Gastroesophageal sphincter (tissue), 4 donors: ENCODE results near the gene DGKZ. TPM values are rescaled to one million over a fixed set of nuclear protein-coding genes. Genes with fewer than 3 reads are reported as not detected.
A peak's percentile ranks its signal among the peaks of the same experiment; 100 is the strongest.

Source experiments
- ATAC-seq: fragments of 150-250 bp; one replicate; pipeline ENCODE4 v1.9.1; 2016; ENCODE audit warnings: mild to moderate bottlenecking, moderate library complexity
- H3K27ac ChIP-seq, 4 donors: fragments of 200-600 bp; sonication (generic) in 3 of 4; 1 replicate in 3 of 4; 2 replicates in 1 of 4; pipeline ENCODE4 v1.5.1; 2016 to 2019
- H3K27me3 ChIP-seq: fragments of 200-600 bp; sonication (generic); one replicate; pipeline ENCODE4 v1.5.1; 2019
- H3K36me3 ChIP-seq, 2 donors: fragments of 200-600 bp; sonication (generic); one replicate each; pipeline ENCODE4 v1.5.1; 2019; ENCODE audit warnings: control low read depth in 1 of 2
- H3K4me1 ChIP-seq, 3 donors: fragments of 200-600 bp; sonication (generic); 1 replicate in 2 of 3; 2 replicates in 1 of 3; pipeline ENCODE4 v1.5.1; 2016 to 2019; ENCODE audit warnings: control low read depth in 2 of 3
- H3K4me3 ChIP-seq, 2 donors: fragments of 200-600 bp; sonication (generic); one replicate each; pipeline ENCODE4 v1.5.1; 2019; ENCODE audit warnings: mild to moderate bottlenecking in 1 of 2, moderate library complexity in 1 of 2
- H3K9me3 ChIP-seq, 3 donors: fragments of 200-600 bp; sonication (generic); one replicate each; pipeline ENCODE4 v1.5.1; 2017 to 2019; ENCODE audit warnings: control low read depth in 2 of 3
- CTCF ChIP-seq, 4 experiments: fragments of 200-600 bp in 2 of 4; fragments of 450-650 bp in 2 of 4; sonication (generic) in 1 of 4; IDR thresholded peaks; one replicate each; pipeline ENCODE4 v1.5.1; 2017 to 2019; ENCODE audit warnings: antibody characterized with exemption in 4 of 4, mild to moderate bottlenecking in 2 of 4, moderate library complexity in 2 of 4
- EP300 ChIP-seq: sonication (generic); formaldehyde crosslinking; IDR thresholded peaks from one replicate; pipeline ENCODE4 v1.6.1; 2017; ENCODE audit warnings: antibody characterized with exemption, mild to moderate bottlenecking
- POLR2A ChIP-seq, 2 donors: fragments of 450-650 bp; IDR thresholded peaks; one replicate each; pipeline ENCODE4 v1.6.1; 2017; ENCODE audit warnings: antibody characterized with exemption in 2 of 2, mild to moderate bottlenecking in 2 of 2, moderate library complexity in 1 of 2
- POLR2AphosphoS5 ChIP-seq: sonication (generic); formaldehyde crosslinking; IDR thresholded peaks from one replicate; pipeline ENCODE4 v1.6.1; 2017; ENCODE audit warnings: antibody characterized with exemption
- WGBS, 2 donors: methylation state at CpG; one replicate each; pipeline ENCODE4 v1.1.5; 2018; ENCODE audit warnings: low coverage in 1 of 2; 5-methylcytosine and 5-hydroxymethylcytosine counted together
- total RNA-seq, 4 donors: library from RNA; depleted of rRNA; stranded (reverse); fragments of >200 nt; gene quantifications; one replicate each; pipeline ENCODE4 v1.1.0, GENCODE V29; 2016

Gene DGKZ
- total RNA-seq, 4 donors from 2014 or later: 39.2 to 78.8 (median 46.5) TPM

GRCh38 chr11:46337626-46338345 lies 9.5 kb upstream of the DGKZ start:
- Histone ChIP-seq H3K27ac (peak overlapping the region in 1 of 4 donors; percentile 39), H3K36me3 (no peaks in the 10 kb centered on the region), H3K4me3 (no peak overlapping the region), H3K4me1 (peaks cover 0 to 37% (median 21%) of the 10 kb centered on the region in 3 donors), H3K9me3 (no peaks in the 10 kb centered on the region), H3K27me3 (peaks cover 15% of the 10 kb centered on the region)
- ATAC-seq: no peak
- WGBS, 2 donors: 99 to 100% methylated on average over 4 to 11 of the region's 13 CpGs
- no peak for TF ChIP-seq CTCF (IDR thresholded peaks at IDR 0.05)
- TF ChIP-seq EP300: no peak
- TF ChIP-seq POLR2A (IDR thresholded peaks at IDR 0.05): no peak
- TF ChIP-seq POLR2AphosphoS5: no peak

- Histone ChIP-seq H3K9me3 (no peaks in the 10 kb centered on the region), H3K27me3 (peaks cover 7% of the 10 kb centered on the region), H3K4me3 (peak overlapping the region; percentile 17 to 40), H3K36me3 (no peaks in the 10 kb centered on the region), H3K27ac (peak overlapping the region in 3 of 4 donors; percentile 75 to 94 (median 80)), H3K4me1 (peaks cover 0 to 28% (median 15%) of the 10 kb centered on the region in 3 donors)
- no peak for ATAC-seq
- no peak for TF ChIP-seq EP300
- WGBS, 2 donors: 23 to 60% methylated on average over 3 to 5 of the region's 9 CpGs
Measured at GRCh38 chr11:46338636-46338987, 8.7 kb upstream of the DGKZ start.

DNA sequence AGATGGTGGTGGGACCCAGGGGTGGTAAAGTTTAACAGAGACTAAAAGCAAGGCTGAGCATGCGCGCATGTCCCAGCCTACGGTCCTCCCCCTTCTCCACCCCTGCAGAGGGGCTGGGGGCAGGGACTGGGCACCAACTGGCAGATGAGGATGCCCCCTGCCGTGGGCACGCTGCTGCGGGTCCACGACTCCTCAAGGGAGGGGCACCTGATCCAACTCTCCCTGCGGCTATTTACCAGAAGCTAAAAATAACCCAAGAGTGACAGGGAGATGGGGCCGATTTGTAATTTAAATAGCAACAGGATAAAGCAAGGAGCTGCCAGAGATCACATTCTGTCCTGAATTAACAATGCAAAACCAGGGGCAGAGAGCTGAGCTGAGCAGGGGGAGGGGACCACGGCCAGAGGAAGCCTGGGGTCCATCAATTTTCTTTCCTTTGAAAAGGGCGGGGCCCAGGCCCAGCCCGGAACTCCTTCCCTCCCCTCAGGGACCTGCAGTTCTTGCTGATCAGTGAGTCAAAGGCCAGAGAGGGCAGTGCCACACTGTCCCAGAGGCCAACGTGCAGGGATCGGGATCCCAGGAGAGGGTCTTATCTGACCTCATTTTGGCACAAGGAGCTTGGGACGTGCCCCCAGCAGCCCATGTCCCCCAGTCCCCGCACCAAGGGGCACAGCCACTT lies 8.1 kb upstream of the DGKZ start:
- WGBS, 2 donors: 19 to 21% methylated on average over 6 to 13 of the region's 16 CpGs
- TF ChIP-seq POLR2AphosphoS5 (no peak), EP300 (no peak), POLR2A (IDR thresholded peaks at IDR 0.05) (no peak), CTCF (IDR thresholded peaks at IDR 0.05) (no peak)

GRCh38 chr11:46339816-46340215 lies 7.4 kb upstream of the DGKZ start:
- 54 to 82% methylated on average over 2 of the region's 2 CpGs for WGBS, 2 donors
- H3K4me3 ChIP-seq: no peak overlapping the region
- H3K36me3 ChIP-seq: no peaks in the 10 kb centered on the region
- H3K9me3 ChIP-seq: no peaks in the 10 kb centered on the region
- no peaks in the 10 kb centered on the region for H3K27me3 ChIP-seq
- TF ChIP-seq EP300 (no peak), POLR2AphosphoS5 (no peak), CTCF (IDR thresholded peaks at IDR 0.05) (no peak), POLR2A (IDR thresholded peaks at IDR 0.05) (no peak)
- no peak for ATAC-seq
- H3K27ac ChIP-seq: peak overlapping the region in 3 of 4 donors; percentile 75 to 94 (median 80)
- H3K4me1 ChIP-seq: peaks cover 0 to 28% (median 15%) of the 10 kb centered on the region in 3 donors

More for the DNA sequence above, 8.1 kb upstream of the DGKZ start:
- Histone ChIP-seq H3K4me1 (peaks cover 0 to 26% (median 15%) of the 10 kb centered on the region in 3 donors), H3K27me3 (peaks cover 2% of the 10 kb centered on the region), H3K4me3 (peak overlapping the region; percentile 17 to 40), H3K36me3 (no peaks in the 10 kb centered on the region), H3K27ac (peak overlapping the region in 3 of 4 donors; percentile 75 to 94 (median 80)), H3K9me3 (no peaks in the 10 kb centered on the region)
- ATAC-seq: no peak

- ATAC-seq: no peak
- TF ChIP-seq EP300 (no peak), POLR2A (IDR thresholded peaks at IDR 0.05) (no peak), POLR2AphosphoS5 (no peak), CTCF (IDR thresholded peaks at IDR 0.05) (no peak)
- 94 to 100% methylated on average over 1 to 3 of the region's 3 CpGs for WGBS, 2 donors
- Histone ChIP-seq H3K27ac (no peak overlapping the region), H3K4me3 (no peak overlapping the region), H3K9me3 (no peaks in the 10 kb centered on the region), H3K36me3 (no peaks in the 10 kb centered on the region), H3K4me1 (peaks cover 0 to 36% (median 15%) of the 10 kb centered on the region in 3 donors), H3K27me3 (no peaks in the 10 kb centered on the region)
Measured at GRCh38 chr11:46341454-46341853, 5.8 kb upstream of the DGKZ start.
